Gastroesophageal sphincter (tissue), 3 donors: Measurements from ENCODE around the gene SCAPER.

Source experiments
- EP300 ChIP-seq: sonication (generic); formaldehyde crosslinking; IDR thresholded peaks from one replicate; pipeline ENCODE4 v1.6.1; 2017; ENCODE audit warnings: antibody characterized with exemption, mild to moderate bottlenecking
- POLR2A ChIP-seq, 2 donors: fragments of 450-650 bp; IDR thresholded peaks; one replicate each; pipeline ENCODE4 v1.6.1; 2017; ENCODE audit warnings: antibody characterized with exemption in 2 of 2, mild to moderate bottlenecking in 2 of 2, moderate library complexity in 1 of 2
- TF ChIP-seq, protein P1 (sequence below), 4 experiments: fragments of 200-600 bp in 2 of 4; fragments of 450-650 bp in 2 of 4; sonication (generic) in 1 of 4; IDR thresholded peaks; one replicate each; pipeline ENCODE4 v1.5.1; 2017 to 2019; ENCODE audit warnings: antibody characterized with exemption in 4 of 4, mild to moderate bottlenecking in 2 of 4, moderate library complexity in 2 of 4

DNA sequence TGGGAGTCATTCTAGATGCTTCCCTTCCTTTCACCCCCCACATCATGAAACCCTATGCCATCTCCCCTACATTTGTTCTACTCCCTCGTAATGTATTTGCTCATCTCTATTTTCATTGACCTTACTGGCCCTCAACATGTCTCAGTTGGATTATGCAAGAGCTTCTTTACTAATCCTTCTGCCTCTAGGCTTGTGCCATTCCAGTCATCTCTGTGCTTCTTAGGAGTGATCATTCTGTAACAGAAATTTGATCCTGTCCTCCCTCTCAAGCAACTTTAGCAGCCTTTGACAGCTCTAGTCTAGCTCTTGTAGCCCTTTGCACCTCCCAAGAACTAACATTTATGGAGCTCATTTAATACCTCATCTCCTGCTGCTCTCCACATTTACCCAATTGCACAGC is 503.9 kb downstream of the SCAPER start:
- TF ChIP-seq, protein P1, sequence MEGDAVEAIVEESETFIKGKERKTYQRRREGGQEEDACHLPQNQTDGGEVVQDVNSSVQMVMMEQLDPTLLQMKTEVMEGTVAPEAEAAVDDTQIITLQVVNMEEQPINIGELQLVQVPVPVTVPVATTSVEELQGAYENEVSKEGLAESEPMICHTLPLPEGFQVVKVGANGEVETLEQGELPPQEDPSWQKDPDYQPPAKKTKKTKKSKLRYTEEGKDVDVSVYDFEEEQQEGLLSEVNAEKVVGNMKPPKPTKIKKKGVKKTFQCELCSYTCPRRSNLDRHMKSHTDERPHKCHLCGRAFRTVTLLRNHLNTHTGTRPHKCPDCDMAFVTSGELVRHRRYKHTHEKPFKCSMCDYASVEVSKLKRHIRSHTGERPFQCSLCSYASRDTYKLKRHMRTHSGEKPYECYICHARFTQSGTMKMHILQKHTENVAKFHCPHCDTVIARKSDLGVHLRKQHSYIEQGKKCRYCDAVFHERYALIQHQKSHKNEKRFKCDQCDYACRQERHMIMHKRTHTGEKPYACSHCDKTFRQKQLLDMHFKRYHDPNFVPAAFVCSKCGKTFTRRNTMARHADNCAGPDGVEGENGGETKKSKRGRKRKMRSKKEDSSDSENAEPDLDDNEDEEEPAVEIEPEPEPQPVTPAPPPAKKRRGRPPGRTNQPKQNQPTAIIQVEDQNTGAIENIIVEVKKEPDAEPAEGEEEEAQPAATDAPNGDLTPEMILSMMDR (IDR thresholded peaks at IDR 0.05), result no peak
- TF ChIP-seq POLR2A (IDR thresholded peaks at IDR 0.05) (no peak), EP300 (no peak)
